ENCODE results near the gene CLCN6. TPM values are rescaled to one million over a fixed set of nuclear protein-coding genes. Genes with fewer than 3 reads are reported as not detected.

The CLCN6 gene
- total RNA-seq, 1 donor from 2014 or later = 29.2 TPM

DNA sequence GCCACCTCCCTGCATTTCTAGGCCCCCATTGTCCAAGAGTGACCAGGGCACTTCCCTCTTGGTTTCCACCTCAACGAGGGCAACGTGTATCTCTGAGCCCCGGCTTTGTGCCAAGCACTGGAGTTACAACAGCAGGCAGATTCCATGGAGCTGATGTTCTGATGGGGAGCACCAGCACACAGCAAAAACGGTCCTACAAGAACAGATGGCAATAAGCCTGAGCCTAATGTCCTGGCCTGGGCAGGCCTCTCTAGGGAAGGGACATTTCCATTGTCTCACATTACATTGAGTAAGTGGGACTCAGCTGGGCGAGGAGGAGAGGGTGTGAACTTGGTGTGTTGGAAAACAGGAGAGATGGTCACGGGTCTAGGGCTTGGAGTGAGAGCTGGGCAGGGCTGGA, 79.9 kb downstream of the CLCN6 start:
- Histone ChIP-seq H3K27ac (no peak overlapping the region), H3K27me3 (ENCODE audit: low read depth) (no peaks in the 10 kb centered on the region), H3K36me3 (no peaks in the 10 kb centered on the region), H3K4me3 (no peak overlapping the region), H3K4me1 (peaks cover 8% of the 10 kb centered on the region), H3K9me3 (no peaks in the 10 kb centered on the region)
- ATAC-seq (no peak), DNase-seq (no peak)
- intact Hi-C loops (cut with DNase I) = no loop called here
- TF ChIP-seq, protein P1, sequence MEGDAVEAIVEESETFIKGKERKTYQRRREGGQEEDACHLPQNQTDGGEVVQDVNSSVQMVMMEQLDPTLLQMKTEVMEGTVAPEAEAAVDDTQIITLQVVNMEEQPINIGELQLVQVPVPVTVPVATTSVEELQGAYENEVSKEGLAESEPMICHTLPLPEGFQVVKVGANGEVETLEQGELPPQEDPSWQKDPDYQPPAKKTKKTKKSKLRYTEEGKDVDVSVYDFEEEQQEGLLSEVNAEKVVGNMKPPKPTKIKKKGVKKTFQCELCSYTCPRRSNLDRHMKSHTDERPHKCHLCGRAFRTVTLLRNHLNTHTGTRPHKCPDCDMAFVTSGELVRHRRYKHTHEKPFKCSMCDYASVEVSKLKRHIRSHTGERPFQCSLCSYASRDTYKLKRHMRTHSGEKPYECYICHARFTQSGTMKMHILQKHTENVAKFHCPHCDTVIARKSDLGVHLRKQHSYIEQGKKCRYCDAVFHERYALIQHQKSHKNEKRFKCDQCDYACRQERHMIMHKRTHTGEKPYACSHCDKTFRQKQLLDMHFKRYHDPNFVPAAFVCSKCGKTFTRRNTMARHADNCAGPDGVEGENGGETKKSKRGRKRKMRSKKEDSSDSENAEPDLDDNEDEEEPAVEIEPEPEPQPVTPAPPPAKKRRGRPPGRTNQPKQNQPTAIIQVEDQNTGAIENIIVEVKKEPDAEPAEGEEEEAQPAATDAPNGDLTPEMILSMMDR (IDR thresholded peaks at IDR 0.05) = no peak

DNA sequence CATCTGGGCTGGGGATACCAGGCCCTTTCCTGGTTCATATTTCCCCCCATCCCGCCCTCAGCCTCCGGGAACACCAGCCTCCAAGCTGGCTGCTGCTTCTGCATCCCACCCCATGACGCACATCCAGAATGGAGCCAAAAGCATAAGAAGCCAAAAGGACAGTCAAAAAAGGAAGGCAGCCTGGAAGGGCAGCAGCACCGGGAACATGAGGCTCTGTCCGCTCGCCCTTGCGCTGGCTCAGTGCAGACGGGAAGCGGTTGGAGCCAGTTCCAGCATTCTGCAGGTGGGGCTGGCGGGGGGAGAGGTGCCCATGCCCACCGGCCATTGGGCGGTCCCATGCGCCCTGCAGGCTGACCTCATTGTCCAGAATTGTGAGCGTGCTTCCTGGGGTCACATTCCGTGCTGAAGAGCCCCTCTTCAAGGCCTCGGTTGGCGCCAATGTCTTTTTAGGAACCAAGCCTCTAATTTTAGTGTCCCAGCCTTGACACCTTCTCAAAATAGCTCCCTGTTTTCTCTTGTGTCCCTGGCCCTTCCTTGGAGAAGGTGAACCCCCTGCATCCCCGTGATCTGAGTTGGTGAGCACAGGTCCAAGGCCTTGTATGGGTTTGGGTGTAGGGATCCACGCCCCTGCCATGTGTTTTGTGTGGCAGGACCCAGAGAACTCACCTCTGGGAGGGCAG, 81.1 kb downstream of the CLCN6 start:
- no peak for ATAC-seq
- Histone ChIP-seq H3K36me3 (no peaks in the 10 kb centered on the region), H3K27ac (no peak overlapping the region), H3K9me3 (no peaks in the 10 kb centered on the region), H3K27me3 (ENCODE audit: low read depth) (no peaks in the 10 kb centered on the region), H3K4me1 (peaks cover 6% of the 10 kb centered on the region), H3K4me3 (no peak overlapping the region)
- intact Hi-C loops (cut with DNase I) = no loop called here
- DNase-seq = no peak
- TF ChIP-seq, protein P1 (IDR thresholded peaks at IDR 0.05) = no peak

DNA sequence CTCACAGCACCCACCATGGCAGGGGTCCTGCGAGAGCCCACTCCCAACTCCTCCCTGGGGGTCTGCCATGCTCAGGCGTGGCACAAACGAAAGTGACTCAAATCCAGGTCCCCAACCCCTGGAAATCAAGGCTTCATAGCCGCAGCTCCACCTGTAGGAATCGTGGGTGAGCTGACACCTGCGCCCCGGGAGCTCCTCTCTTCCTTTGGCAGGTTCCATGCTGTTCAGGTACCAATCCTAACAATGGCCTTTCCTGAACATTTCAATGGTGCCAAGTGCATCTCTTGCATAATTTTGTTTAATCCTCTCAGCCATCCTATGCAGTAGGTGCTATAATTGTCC, 81.6 kb downstream of the CLCN6 start:
- intact Hi-C loops (cut with DNase I) = no loop called here
- Histone ChIP-seq H3K4me1 (peaks cover 6% of the 10 kb centered on the region), H3K27me3 (ENCODE audit: low read depth) (no peaks in the 10 kb centered on the region), H3K36me3 (no peaks in the 10 kb centered on the region), H3K27ac (no peak overlapping the region), H3K9me3 (no peaks in the 10 kb centered on the region), H3K4me3 (no peak overlapping the region)
- DNase-seq = no peak
- ATAC-seq = no peak
- TF ChIP-seq, protein P1 (IDR thresholded peaks at IDR 0.05) = no peak

DNA sequence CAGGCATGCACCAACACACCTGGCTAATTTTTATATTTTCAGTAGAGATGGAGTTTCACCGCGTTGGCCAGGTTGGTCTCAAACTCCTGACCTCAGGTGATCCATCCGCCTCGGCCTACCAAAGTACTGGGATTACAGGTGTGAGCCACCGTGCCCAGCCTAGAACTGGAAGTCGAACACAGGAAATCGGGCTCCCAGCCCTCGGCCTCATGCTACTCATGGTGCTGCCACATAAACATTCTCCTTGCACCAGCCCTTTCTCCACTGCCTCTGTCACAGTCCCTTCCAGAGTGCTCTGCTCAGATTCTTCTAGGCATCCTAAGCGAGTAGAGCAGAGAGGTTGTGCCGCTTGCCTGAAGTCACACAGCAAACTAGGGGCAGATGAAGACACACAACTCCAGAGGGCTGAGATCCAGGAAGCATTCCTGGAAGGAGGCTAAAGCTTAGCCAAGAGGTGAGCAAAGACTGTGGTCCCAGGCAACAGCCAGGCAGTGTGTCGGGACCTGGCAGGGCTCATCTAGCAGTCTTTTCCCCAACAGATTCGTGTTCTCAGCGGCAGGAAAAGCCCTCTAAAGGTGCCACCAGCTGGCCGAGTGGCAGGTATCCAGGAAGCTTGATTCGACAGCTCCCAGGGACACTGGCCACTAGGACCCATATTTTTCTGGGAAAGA, 82.3 kb downstream of the CLCN6 start:
- TF ChIP-seq, protein P1 (IDR thresholded peaks at IDR 0.05) = no peak
- Histone ChIP-seq H3K4me3 (no peak overlapping the region), H3K27ac (no peak overlapping the region), H3K9me3 (no peaks in the 10 kb centered on the region), H3K27me3 (ENCODE audit: low read depth) (no peaks in the 10 kb centered on the region), H3K4me1 (no peaks in the 10 kb centered on the region), H3K36me3 (no peaks in the 10 kb centered on the region)
- ATAC-seq = no peak
- no peak for DNase-seq
- intact Hi-C loops (cut with DNase I) = no loop called here

DNA sequence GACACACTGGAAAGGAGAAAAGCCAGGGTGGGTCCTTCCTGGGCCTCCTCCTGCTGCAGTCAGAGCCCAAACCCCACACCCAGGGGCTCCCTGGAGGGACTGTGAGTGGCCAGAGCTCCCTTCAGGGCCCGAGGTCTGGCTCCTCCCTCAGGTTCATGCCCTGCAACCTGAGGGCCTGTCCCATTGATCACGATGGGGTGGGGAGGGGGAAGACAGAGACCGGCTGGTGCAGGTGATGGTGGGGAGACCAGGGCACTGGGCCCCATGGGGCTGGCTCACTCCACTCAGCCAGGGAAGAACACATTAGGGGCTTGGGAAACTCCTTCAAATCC, 82.9 kb downstream of the CLCN6 start:
- Histone ChIP-seq H3K27ac (no peak overlapping the region), H3K27me3 (ENCODE audit: low read depth) (no peaks in the 10 kb centered on the region), H3K9me3 (no peaks in the 10 kb centered on the region), H3K36me3 (no peaks in the 10 kb centered on the region), H3K4me3 (no peak overlapping the region), H3K4me1 (no peaks in the 10 kb centered on the region)
- TF ChIP-seq, protein P1 (IDR thresholded peaks at IDR 0.05) = no peak
- intact Hi-C loops (cut with DNase I) = no loop called here
- DNase-seq (no peak), ATAC-seq (no peak)

Measured in lower lobe of right lung (tissue), 2 donors.